Hepatic stellate cell (primary cell): Measurements from ENCODE around the gene TXNDC16.
"Not testable (repeated sequence)": the region's sequence is repeated elsewhere in the genome, so short reads cannot be mapped to it uniquely, and the experiment has no call there.

Experiments
- DNase-seq: peaks from one replicate; pipeline ENCODE4 v3.0.0; 2011; ENCODE audit warnings: low spot score

TXNDC16 gene

GRCh38 chr14:52538623-52539022 lies 13.7 kb downstream of the TXNDC16 start:
- DNase-seq = no peak

GRCh38 chr14:52536269-52536668 lies 16.0 kb downstream of the TXNDC16 start:
- DNase-seq = no peak

GRCh38 chr14:52531481-52531880 lies 20.8 kb downstream of the TXNDC16 start:
- DNase-seq = no peak

GRCh38 chr14:52527052-52527451 lies 25.3 kb downstream of the TXNDC16 start:
- no peak for DNase-seq

GRCh38 chr14:52522581-52523345 lies 29.5 kb downstream of the TXNDC16 start:
- no peak for DNase-seq

GRCh38 chr14:52522033-52522432 lies 30.3 kb downstream of the TXNDC16 start:
- DNase-seq = no peak

GRCh38 chr14:52514046-52514811 lies 38.1 kb downstream of the TXNDC16 start:
- no peak for DNase-seq

- no peak for DNase-seq
Measured at GRCh38 chr14:52513249-52513648, 39.1 kb downstream of the TXNDC16 start.

GRCh38 chr14:52494444-52494843 lies 57.9 kb downstream of the TXNDC16 start:
- no peak for DNase-seq

- DNase-seq = no peak
Measured at GRCh38 chr14:52485350-52485960, 66.8 kb downstream of the TXNDC16 start.

GRCh38 chr14:52481864-52482263 lies 70.4 kb downstream of the TXNDC16 start:
- no peak for DNase-seq

GRCh38 chr14:52473557-52473956 lies 78.7 kb downstream of the TXNDC16 start:
- no peak for DNase-seq

GRCh38 chr14:52472728-52473127 lies 79.6 kb downstream of the TXNDC16 start:
- DNase-seq = no peak

- not testable (repeated sequence) for DNase-seq
Measured at GRCh38 chr14:52472251-52472650, 80.1 kb downstream of the TXNDC16 start.

GRCh38 chr14:52467515-52468266 lies 84.6 kb downstream of the TXNDC16 start:
- DNase-seq = no peak

GRCh38 chr14:52464175-52464574 lies 88.1 kb downstream of the TXNDC16 start:
- DNase-seq = no peak

- DNase-seq = no peak
Measured at GRCh38 chr14:52463375-52463774, 88.9 kb downstream of the TXNDC16 start.

GRCh38 chr14:52461721-52462120 lies 90.6 kb downstream of the TXNDC16 start:
- no peak for DNase-seq

GRCh38 chr14:52458721-52459085 lies 93.6 kb downstream of the TXNDC16 start:
- no peak for DNase-seq

- DNase-seq = no peak
Measured at GRCh38 chr14:52457411-52457810, 94.9 kb downstream of the TXNDC16 start.

GRCh38 chr14:52455291-52456088 lies 96.8 kb downstream of the TXNDC16 start:
- peak; percentile 17 for DNase-seq
